Cerebellar cortex (tissue), 1 donor: ENCODE data around the gene C14orf132.
"Not testable (repeated sequence)": the region's sequence is repeated elsewhere in the genome, so short reads cannot be mapped to it uniquely, and the experiment has no call there.

Experiments
- DNase-seq: peaks from one replicate; pipeline ENCODE4 v3.0.0-alpha.2; 2015; ENCODE audit warnings: low spot score

Gene C14orf132

DNA sequence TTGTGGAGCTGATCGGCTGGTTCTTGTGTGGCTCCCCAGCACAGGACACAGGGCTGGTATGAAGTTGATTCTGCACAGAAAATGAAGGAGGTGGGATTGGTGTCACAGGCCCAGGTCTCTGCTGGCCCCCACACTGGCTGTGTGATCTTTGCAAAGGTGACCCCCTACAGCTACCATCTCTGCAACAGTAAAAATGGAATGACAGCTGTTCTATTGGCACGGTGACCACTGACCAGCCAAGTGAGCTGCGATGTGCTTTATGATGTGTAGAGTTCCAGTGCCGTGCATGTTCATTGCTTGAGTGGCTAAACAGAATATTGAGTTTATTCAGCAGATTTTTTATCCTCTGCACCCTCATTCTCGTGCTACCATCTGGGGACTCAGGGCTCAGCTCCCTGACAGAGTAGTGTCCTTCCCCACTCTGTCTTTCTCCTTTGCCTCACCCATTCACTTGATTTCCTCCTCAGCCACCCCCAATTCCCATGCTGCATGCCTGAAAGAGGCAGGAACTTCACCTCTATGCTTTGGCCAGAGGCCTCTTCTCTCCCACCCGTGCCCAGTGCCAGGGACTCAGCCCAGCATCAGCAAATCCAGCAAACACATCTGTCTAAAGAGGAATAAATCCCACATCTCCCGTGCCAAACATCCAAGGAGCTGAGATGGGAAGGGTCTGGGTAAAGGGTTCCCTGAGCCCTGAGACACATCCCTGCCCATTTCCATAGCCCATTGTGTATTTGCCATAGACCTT is 21.2 kb downstream of the C14orf132 start:
- no peak for DNase-seq

DNA sequence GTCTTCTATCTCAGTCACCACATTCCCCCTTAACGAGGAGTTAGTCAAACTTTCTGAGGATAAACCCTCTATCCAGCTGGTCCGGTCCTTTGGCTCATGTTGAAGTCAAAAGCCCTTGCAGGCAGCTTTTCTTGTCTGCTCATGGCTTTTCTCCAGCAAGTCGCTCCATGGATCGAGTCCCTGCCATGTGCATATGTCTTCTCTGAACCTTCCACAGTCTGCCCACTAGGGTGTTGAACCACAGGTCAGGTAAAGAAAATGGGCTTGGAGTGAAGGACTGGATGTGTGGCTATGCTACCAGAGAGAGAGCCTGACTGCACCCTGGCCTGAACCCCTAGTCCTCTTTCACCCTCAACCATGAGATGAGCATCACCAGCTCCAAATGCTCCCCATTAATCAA is 22.8 kb downstream of the C14orf132 start:
- peak; percentile 67 for DNase-seq

DNA sequence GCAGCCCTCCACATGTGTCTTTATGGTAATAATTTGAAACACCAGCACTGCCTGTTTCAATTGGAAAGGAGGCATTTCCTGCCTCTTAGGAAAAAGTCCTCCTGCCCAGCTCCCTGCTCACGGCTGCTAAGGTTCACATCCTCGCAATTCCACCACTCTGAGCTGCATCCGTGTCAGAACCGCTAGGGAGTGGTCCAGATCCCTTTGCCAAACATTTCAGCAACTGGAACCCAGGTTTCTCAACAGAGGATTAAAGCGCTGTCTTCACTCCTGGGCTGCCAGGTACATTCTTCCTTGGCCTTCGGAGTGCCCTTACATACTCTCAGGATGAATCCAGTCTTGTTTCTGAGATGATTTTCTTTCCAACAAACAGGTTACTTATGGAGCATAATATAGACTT is 23.3 kb downstream of the C14orf132 start:
- no peak for DNase-seq

DNA sequence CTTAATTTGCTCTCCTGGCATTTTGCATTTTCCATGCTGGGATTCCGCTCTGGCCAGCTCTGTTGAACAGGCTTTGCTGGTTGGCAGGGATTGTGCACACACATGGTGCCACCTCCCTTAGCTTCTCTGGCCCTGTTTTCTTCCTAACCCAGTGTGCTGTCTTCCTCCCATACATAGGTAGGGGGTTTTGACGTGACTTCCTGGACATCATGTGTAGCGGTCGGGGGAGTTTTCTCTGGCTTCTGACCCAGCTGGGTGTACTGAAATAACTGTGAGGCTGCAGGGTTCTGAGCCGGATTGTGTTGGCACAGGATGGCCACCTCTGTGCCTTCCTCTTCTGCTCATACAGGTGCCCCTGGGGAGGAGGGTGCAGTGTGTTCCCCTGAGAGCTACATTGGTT is 25.7 kb downstream of the C14orf132 start:
- DNase-seq: peak; percentile 94

DNA sequence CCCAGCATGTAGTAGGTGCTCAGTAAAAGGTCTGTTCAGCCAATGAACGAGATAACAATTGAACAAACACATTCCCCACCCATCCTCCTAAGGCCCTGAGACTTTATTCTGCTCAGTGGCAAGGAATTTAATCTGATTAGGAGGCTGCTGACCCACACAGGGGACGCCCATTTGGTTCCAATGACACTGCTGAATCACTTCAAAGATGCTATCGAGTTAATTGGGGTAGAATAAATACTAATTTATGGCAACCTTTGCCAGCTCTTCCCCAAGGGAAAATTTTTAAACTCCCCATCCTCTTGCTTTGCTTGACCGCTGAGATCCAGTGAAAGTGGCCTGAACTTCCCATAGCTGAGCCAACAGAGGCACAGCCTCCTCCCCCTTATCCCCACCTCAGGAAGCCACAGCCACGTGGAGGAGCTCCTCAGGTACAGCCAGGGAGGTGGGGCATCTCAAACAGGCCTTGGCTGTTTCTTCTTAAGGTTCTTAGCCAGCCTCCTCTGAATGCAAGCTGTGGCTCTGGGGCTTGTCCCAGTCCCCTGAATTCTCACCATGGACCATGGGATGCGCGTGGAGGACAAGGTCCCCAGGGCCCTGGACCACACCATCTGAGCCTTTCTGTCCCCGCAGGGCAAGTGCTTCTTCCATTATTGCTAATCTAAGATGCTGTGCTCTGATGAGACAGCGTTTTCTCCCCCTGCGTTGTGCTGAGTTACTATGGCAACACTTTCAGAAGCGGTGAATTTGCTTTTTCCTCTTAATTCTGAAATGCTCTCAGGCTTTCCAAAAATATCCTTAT is 26.7 kb downstream of the C14orf132 start:
- no peak for DNase-seq

DNA sequence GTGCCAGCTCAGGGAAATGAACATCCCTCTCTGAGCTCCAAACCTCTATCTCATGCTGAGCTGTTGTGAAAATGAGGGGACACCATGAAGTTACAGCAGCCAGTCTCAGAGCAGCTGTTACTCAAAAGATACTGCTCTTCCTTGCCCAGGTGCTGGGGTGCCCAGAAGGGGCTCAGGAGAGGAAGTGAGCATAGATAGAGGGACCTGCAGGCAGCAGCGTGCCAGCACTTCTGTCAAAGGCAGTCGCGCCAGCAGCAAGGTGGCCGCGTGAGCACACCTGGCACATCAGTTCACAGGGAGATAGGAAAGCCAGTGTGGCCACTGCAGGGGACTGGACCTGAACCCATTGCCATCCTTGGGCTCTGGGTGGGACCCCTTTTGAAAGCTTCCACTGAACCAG is 27.8 kb downstream of the C14orf132 start:
- DNase-seq: no peak

DNA sequence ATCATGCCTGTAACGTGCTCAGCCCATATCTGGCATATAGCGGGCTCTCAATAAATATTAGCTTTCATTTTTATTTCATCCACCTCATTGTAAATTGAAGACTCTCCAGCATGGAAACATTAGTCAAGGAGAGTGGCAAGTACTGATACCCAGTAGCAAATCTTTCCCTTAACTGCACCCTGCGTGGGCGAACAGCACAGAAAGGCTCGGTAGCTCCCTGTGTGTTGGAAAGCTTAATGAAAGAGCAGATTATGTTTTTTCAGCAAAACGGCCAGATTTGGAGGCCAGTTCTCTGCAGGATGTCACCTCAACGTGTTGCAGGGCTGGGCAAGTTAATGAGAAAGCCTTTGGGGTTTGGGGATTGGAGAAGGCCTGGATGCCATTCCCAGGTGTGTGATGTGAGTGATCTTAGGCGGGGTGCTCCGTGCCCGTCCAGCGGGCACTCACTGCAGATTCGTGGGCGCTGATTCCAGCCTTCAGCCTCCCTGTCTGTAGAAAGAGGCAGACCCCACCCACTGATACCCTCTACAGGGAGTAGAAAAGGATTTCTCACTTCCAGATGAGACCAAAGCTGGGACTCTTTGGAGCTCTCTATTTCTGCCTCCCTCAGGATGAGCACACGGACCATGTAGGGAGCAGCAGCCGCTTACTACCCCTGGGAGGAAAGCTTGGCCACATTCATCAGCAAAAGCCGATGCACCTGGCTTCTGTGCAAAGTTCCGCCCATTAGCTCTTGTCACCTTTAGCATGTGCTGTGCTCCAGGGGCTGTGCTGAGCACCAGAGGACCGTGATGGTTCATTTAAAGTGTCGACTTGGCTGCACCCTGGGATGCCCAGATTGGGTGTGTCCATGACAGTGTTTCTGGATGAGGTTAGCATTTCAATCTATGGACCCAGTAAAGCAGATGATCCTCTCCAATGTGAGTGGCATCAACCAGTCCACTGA is 29.1 kb downstream of the C14orf132 start:
- peak; percentile 76 for DNase-seq

DNA sequence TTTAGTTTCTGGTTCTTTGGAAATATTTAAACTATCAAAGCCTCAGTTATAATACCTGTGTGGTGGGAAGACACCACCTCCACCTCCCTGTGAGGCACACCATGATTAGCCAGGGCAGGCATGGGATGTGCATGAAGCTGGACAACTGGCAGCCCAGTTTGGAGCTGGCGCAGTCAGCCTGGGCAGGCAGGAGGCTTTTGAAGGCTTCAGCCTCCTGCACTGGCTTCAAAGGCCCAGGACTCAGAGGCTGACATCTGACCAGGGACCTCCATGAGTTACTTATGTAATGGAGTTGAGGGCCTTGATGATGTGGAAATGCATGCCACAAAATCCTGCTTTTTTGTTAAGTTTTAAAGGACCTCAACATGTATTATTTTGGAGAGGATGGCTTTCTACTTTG is 30.3 kb downstream of the C14orf132 start:
- DNase-seq: no peak

DNA sequence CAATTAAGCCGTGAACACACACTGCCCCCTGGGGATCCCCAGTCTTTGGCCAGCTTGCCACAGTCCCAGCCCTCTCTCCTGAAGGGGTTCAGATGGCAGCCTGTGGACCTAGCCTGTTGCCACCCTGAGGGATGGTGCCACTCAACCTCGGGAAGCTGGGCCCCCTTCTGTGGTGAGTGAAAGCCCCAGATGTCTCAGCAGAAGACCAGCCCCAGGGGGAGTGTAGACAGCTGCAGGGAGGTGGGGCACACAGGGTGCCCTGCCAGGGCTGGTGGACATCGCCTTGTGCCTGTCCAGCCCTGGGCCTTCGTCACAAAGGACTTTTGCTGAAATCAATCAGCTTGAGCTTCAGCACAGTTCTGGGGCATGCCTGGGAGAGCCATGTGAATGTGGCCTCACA is 32.4 kb downstream of the C14orf132 start:
- DNase-seq: no peak

DNA sequence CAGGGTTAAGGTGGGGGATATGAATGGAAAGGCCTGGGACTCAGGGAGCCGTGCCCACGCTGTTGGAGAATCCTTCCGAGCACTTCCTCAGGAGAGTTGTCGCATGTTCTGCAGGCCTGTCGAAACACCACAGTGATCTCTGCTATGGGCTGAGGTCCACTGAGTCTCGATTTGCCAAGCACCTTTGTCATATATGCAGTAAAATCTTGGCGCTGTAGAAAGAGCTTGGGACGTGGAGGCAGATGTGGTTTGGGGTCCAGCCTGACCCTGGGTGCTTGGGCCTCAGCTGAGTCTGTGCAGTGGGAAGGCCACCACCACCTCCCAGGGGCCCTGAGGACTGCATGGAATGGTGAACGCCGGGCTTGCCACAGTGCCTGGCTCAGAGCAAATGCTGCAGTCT is 32.9 kb downstream of the C14orf132 start:
- DNase-seq: no peak

DNA sequence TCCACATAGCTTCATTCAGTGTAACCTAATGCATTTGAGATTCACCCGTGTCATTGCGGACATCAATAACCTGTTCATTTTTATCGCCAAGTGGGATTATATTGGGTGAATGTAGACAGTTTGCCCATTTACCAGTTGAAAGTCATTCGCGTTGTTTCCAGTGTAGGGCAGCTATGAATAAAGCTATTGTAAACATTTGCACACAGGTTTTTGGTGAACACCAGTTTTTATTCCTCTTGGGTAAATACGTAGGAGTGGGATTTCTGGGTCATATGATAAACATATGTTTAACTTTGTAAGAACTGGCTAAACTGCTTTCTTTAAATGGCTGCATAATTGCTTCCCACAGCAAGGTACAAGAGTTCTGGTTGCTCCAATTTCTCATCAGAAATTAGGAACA is 33.6 kb downstream of the C14orf132 start:
- no peak for DNase-seq

DNA sequence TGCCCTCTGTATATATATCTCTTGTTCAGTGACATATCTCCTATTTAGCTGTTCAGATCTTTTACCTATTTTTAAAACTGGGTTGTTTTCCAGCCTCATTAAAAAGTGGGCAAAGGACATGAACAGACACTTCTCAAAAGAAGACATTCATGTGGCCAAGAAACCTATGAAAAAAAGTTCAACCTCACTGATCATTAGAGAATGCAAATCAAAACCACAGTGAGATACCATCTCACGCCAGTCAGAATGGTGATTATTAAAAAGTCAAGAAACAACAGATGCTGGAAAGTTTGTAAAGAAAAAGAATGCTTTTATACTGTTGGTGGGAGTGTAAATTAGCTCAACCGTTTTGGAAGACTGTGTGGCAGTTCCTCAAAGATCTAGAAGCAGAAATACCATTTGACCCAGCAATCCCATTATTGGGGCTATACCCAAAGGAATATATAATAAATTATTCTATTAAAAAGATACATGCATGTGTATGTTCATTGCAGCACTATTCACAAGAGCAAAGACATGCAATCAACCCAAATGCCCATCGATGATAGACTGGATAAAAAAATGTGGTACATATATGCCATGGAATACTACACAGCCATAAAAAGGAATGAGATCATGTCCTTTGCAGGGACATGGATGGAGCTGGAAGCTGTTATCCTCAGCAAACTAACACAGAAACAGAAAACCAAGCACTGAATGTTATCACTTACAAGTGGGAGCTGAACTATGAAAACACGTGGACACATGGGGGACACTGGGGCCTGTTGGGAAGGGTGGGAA is 34.3 kb downstream of the C14orf132 start:
- DNase-seq: not testable (repeated sequence)

DNA sequence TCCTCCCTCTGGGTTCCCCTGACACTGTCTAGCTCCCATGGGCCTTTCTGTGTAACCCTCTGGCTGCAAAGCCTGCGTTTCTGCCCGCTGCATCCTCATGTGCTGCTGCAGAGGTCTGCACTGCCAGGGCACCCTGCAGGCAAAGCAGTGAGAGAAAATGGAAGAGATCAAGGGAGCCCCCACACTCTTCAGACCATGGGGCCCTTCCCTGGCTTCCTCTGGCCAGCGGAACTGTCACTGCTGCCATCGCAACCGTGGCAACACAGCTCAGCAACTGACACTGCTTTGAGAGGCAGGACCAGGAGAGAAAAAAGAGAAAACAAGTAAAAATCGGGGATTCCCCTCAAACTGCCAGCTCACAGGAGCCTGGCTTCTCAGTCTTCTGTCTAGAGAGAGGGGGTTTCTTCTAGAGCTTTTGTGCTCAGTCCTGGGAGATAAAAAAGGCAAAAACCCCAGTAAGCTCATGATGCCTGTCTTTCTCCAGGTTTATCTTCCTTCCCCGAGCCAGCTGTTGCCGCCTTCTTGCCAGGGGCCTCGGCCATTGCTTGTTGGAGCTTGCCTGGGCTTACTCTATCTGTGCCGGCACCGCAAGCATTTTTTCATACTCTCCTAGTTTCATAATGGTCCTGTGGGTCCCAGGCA is 38.9 kb downstream of the C14orf132 start:
- peak; percentile 46 for DNase-seq

DNA sequence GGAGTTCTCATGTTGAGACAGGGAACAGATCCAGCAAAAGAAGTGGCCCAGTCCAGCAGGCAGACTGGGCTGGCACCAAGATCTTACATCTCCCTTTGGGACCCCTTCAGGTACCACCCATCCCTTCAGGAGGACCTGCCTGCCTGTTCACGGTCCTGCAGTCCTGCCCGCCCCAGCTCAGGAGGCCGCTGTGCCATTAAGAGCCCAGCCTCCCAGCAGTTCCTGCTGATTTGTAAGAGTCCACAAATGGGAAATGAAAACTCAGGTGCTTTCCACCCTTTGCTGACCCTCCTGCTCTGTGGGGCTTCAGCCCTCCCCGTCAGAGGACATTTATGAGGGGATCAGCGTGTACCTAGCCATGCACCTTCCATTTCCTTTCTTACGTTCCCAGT is 39.5 kb downstream of the C14orf132 start:
- DNase-seq: no peak

DNA sequence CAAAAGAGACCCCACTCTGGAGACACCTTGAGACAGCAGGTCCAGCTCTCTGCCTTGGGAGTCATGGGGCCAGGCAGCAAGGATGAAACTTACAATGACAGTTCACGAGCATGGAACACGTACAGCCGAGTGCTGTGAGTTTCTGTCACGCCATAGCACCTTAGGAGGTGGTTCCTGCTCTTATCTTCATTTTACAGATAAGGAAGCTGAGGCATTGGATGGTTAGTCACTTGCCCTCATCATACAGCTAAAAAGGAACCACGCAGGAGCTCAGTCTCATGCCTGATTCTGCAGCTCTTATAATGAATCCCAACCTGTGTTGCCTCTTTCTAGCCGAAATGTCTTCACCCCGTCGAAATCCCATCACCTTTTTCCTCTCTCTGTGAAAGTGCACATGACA is 39.9 kb downstream of the C14orf132 start:
- DNase-seq: no peak

DNA sequence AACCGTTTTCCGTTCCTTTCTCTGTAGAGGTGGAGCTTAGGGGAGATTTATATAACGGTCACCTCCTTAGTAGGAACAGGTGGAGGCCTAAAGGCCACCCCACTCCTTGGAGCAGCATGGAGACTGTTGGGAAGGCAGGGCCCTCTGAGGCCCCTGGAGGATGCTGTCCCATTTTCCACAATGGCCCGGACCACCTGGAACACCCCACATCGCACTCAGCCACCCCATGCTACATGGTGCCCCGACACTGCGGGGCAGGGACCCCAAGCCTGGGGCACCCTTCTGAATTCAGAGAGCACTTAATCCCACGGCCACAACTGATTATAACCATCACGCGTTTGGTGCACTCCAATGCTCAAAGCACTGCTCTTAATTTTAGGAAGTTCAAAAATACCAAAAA is 41.4 kb downstream of the C14orf132 start:
- no peak for DNase-seq

DNA sequence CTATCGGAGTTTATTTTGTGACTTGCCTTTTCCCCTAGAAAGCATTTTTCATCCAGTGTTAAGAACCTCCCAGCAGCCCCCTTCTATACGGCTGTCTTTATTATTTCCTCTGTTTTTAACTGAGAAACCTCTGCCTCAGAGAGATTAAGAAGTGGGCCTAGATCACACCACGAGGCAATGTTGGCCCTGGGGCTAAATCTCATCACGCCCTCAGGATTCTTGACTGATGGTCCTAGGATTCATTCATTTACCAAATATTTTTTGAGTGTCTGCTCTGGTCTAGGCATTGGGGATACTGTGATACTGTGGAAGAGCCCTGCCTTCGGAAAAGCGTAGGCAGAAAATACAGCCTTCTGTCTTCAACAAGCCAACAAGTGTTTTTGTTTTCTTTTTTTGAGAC is 42.1 kb downstream of the C14orf132 start:
- no peak for DNase-seq

DNA sequence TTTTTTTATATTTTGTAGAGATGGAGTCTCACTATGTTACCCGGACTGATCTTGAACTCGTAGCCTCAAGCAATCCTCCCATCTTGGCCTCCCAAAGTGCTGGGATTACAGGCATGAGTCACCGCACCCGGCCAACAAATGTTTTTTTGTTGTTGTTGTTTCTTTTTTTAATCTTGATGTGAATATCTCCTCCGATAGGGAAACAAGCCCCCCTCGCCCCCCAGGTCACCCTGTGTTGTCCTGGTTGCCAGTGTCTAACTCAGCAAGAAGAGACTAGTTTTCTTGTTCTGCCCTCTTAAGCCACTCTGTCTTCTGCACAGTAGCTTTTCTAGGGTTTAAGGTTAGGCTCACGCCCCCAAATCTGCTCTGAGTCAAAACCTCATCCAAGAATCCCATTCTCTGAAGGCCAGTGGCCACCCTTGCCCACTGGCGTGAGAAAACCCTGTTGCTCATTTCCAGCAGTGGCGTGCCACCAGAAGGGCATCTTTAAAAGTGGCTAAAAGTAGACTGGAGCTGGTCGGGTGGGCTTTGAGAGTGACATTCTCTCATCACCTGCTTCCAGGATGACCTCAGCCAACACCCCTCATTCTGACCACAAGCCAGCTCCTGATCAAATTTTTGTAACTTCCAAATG is 42.7 kb downstream of the C14orf132 start:
- no peak for DNase-seq

DNA sequence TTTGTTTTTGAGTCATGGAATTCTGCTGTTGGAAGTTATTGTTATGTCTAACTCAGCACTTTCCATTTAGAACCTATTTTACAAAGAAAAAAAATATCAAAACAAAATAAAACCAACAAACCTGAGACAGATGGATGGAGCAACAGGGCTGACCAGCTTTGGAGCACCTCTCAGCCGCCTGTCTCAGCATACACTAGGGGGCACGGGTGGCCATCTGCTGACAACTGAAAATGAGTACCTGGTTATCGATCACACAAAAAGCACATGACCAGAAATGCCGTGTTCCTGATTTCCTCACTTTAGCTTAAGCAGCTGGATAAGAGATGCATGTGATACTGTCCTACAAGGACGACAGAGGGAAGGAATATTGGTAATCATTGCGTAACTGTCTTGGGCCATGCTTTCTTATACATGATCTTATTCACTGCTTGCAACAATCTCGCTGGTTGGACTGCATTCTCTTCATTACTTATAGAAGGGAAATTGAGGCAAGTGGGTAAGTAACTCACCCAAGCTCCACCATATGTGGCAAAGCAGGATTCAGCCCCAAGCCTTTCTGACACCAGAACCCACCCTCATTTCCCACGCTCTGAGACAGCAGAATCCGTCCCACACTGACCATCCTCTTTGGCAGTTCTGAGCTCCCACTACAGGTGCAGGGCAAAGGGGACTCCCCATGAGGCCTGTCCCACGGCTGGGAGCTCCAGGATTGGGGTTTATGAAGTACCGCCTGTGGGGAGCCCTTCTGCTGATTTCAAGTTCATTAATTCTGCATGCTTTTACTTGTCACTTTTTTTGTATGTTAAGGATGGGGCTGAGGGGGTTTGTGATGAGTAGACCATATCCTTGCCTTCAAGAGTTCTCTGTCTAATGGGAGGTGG is 43.5 kb downstream of the C14orf132 start:
- peak; percentile 71 for DNase-seq
